Measurements from ENCODE around the gene NPDC1.

NPDC1 gene

DNA sequence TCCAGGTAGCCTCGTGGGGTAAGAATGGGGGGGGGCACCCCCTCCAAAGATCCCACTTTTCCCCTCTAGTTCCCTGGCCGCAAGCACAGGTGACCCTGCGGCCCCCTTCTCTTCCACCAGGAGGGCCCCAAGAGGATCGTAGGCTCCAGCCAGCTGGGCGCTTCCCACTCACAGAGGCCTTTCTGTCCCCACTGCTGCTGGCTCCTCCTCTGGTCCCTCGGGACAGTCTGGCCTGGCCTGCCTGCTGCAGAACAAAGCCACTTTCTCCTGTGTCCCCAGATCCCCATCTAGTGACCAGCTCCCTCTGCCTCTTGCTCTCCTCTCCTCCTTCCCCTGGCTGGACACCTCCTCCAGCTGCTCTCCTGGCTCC is 24.9 kb upstream of the NPDC1 start:
- TF ChIP-seq CTCF (IDR thresholded peaks at IDR 0.05; ENCODE audit: insufficient read depth, low read length, poor library complexity, severe bottlenecking): no peak
- peak overlapping the region; percentile 63 for H3K4me3 ChIP-seq (replicated peaks; ENCODE audit: low read depth, low read length)
- H3K36me3 ChIP-seq (ENCODE audit: control insufficient read depth, insufficient read depth, low read length): no peaks in the 10 kb centered on the region; the same call in 1 of the 2 replicates
- DNase-seq (ENCODE audit: extremely low read depth, insufficient read length): no peak
- no peaks in the 10 kb centered on the region for H3K27me3 ChIP-seq (replicated peaks; ENCODE audit: control insufficient read depth, insufficient read depth, low read length)

DNA sequence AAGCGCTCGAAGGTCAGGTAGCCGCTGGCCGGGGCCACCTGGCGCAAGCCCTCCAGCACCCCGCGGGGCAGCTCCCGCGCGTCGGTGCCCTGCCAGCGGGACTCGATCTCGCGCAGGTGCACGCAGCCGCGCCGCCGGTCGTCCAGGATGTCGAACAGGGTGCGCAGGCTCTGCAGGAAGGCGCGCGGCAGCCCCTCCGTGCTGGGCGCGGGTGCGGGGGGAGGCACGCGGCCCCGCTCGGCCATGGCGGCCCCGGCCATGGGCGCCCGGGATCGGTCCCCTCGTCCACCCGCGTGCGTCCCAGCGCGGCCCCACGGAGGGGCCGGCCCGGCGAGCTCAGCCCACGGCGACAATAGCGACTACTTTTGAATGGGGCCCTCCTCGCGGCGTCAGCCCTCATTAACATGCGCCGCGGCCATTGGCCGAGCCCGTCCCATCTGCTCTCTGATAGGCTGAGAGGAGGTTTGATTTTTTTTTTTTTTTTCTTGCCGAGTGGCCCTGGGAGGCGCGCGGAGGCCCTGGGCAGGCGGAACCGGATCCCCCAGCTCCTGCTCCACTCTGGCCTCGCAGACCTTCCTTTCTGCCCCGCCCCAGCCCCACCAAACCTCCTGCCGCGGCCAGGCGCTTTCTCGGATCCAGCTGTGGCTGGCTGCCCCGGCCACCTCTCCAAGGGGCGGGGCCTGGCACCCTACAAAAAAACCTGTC is 24.4 kb upstream of the NPDC1 start, which contains the start of gene SAPCD2:
SAPCD2 (minus strand) TSS at position 357 of the 705 bp plus-strand sequence; CDS start at position 260, 97 bp downstream.
- DNase-seq (ENCODE audit: extremely low read depth, insufficient read length): peak; percentile 91
- Histone ChIP-seq H3K4me3 (replicated peaks; ENCODE audit: low read depth, low read length) (peak within 1 kb of the TSS; percentile 63), H3K36me3 (ENCODE audit: control insufficient read depth, insufficient read depth, low read length) (no peaks in the 10 kb centered on the region; the same call in none of the 2 replicates), H3K27me3 (replicated peaks; ENCODE audit: control insufficient read depth, insufficient read depth, low read length) (no peaks in the 10 kb centered on the region)
- TF ChIP-seq CTCF (IDR thresholded peaks at IDR 0.05; ENCODE audit: insufficient read depth, low read length, poor library complexity, severe bottlenecking): no peak

- no peak for TF ChIP-seq CTCF (IDR thresholded peaks at IDR 0.05; ENCODE audit: insufficient read depth, low read length, poor library complexity, severe bottlenecking)
- Histone ChIP-seq H3K36me3 (ENCODE audit: control insufficient read depth, insufficient read depth, low read length) (no peaks in the 10 kb centered on the region; the same call in none of the 2 replicates), H3K4me3 (replicated peaks; ENCODE audit: low read depth, low read length) (peak overlapping the region; percentile 63), H3K27me3 (replicated peaks; ENCODE audit: control insufficient read depth, insufficient read depth, low read length) (no peaks in the 10 kb centered on the region)
- no peak for DNase-seq (ENCODE audit: extremely low read depth, insufficient read length)
These were observed 23.6 kb upstream of the NPDC1 start for GRCh38 chr9:137069508-137070091.

DNA sequence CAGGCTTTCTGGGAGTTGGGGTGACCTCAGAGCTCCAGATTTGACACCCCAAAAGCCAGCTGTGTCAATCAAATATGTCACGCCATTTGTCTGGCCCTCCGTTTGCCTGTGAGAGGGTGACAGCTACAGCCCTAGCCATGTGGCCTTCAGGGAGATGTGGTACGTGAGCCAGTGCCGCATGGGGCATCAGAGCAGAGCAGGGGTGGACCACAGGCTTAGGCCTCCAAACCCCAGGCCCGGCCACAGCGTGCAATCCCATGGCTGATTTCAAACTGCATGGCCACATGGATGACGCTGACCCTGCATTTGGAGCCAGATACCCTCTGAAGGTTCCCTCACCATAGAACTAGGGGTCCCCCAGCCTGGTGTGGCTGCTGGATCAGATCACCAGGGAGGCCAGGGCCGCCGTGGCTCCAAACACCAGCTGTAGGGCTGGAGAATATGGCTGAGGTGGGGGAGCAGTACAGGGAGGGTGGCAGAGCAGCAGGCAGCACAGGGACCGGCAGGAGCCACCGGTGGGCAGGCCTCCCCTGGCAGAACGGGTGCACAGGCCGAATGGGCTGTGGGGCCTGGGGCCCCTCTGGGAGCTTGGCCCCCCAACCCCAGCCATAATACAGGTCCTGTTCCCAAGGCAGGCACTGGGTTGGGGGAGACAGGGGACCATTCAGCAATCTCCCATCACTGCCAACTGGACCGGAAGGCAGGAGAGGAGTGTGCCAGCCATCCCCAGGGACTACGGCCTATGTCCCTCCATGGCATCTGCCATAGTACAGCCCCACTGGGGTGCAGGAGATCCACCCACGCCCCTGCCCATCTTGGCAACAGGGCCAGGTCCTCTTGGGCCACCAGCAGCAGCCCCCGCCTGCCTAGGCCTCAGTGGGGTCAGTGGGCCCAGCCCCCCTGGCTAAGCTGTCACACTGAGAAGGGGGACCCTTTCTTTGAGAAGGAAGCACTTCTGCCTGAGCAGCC is 22.8 kb upstream of the NPDC1 start:
- peak overlapping the region; percentile 63 for H3K4me3 ChIP-seq (replicated peaks; ENCODE audit: low read depth, low read length)
- TF ChIP-seq CTCF (IDR thresholded peaks at IDR 0.05; ENCODE audit: insufficient read depth, low read length, poor library complexity, severe bottlenecking): no peak
- no peaks in the 10 kb centered on the region; the same call in none of the 2 replicates for H3K36me3 ChIP-seq (ENCODE audit: control insufficient read depth, insufficient read depth, low read length)
- no peaks in the 10 kb centered on the region for H3K27me3 ChIP-seq (replicated peaks; ENCODE audit: control insufficient read depth, insufficient read depth, low read length)
- no peak for DNase-seq (ENCODE audit: extremely low read depth, insufficient read length)

GRCh38 chr9:137067860-137068538 is 22.0 kb upstream of the NPDC1 start:
- H3K36me3 ChIP-seq (ENCODE audit: control insufficient read depth, insufficient read depth, low read length): no peaks in the 10 kb centered on the region; the same call in none of the 2 replicates
- no peaks in the 10 kb centered on the region for H3K27me3 ChIP-seq (replicated peaks; ENCODE audit: control insufficient read depth, insufficient read depth, low read length)
- no peak overlapping the region for H3K4me3 ChIP-seq (replicated peaks; ENCODE audit: low read depth, low read length)
- peak; percentile 77 for DNase-seq (ENCODE audit: extremely low read depth, insufficient read length)
- peak; percentile 92 for TF ChIP-seq CTCF (IDR thresholded peaks at IDR 0.05; ENCODE audit: insufficient read depth, low read length, poor library complexity, severe bottlenecking)
